Measurements from ENCODE around the gene JAM3.

DNA sequence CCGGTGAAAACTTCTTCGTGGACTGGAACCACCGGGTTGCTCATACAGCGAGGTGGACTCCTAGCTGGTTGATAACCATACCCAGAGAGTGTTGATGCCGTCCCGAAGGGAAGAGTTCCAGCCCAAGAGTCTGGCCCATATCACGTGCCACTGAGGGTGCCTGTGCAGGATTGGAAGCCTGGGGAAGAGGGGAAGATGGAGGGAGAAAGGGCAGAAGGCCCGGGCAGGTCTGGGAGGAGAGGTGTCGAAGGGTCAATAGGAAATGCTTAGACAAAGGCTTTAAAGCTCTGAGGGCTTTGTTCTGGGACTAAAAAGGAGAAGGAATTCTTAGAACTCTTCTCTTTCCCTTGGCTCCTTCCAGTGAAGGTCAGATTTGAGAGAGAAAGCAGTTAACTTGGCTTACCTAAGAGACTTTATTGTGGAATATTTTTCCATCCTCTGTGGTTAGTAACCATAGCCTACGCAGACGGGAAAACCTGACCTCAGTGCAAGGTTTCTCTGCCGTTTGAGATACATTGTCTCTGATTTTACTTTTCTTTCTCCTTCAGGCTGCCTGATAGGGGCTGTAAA is 70.5 kb downstream of the JAM3 start:
- TF ChIP-seq, protein P1, sequence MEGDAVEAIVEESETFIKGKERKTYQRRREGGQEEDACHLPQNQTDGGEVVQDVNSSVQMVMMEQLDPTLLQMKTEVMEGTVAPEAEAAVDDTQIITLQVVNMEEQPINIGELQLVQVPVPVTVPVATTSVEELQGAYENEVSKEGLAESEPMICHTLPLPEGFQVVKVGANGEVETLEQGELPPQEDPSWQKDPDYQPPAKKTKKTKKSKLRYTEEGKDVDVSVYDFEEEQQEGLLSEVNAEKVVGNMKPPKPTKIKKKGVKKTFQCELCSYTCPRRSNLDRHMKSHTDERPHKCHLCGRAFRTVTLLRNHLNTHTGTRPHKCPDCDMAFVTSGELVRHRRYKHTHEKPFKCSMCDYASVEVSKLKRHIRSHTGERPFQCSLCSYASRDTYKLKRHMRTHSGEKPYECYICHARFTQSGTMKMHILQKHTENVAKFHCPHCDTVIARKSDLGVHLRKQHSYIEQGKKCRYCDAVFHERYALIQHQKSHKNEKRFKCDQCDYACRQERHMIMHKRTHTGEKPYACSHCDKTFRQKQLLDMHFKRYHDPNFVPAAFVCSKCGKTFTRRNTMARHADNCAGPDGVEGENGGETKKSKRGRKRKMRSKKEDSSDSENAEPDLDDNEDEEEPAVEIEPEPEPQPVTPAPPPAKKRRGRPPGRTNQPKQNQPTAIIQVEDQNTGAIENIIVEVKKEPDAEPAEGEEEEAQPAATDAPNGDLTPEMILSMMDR (IDR thresholded peaks at IDR 0.05; ENCODE audit: insufficient read depth, low read length, poor library complexity, severe bottlenecking), result no peak
- TF ChIP-seq EZH2phosphoT487 (conservative IDR thresholded peaks at IDR 0.05; ENCODE audit: low read length), result no peak

Data from SU-DHL-6 (cell line).